ENCODE data around the gene GABRA4.

Gene GABRA4

GRCh38 chr4:46955601-46956000 is 37.8 kb downstream of the GABRA4 start:
- Histone ChIP-seq H3K36me3 (ENCODE audit: insufficient read depth) (no peaks in the 10 kb centered on the region), H3K4me2 (no peak overlapping the region), H4K20me1 (ENCODE audit: insufficient read depth) (no peaks in the 10 kb centered on the region), H3K4me3 (IDR thresholded peaks at IDR 0.05; ENCODE audit: insufficient read depth, low read depth, low read length) (no peak overlapping the region), H3K27me3 (ENCODE audit: insufficient read depth, low read depth) (no peaks in the 10 kb centered on the region), H3K4me1 (ENCODE audit: low read depth, poor library complexity, severe bottlenecking) (no peaks in the 10 kb centered on the region), H3K9ac (no peak overlapping the region), H3K79me2 (ENCODE audit: insufficient read depth, low read depth) (no peaks in the 10 kb centered on the region), H2AFZ (ENCODE audit: low read depth) (no peak overlapping the region), H3K27ac (no peak overlapping the region)
- TF ChIP-seq, protein P1, sequence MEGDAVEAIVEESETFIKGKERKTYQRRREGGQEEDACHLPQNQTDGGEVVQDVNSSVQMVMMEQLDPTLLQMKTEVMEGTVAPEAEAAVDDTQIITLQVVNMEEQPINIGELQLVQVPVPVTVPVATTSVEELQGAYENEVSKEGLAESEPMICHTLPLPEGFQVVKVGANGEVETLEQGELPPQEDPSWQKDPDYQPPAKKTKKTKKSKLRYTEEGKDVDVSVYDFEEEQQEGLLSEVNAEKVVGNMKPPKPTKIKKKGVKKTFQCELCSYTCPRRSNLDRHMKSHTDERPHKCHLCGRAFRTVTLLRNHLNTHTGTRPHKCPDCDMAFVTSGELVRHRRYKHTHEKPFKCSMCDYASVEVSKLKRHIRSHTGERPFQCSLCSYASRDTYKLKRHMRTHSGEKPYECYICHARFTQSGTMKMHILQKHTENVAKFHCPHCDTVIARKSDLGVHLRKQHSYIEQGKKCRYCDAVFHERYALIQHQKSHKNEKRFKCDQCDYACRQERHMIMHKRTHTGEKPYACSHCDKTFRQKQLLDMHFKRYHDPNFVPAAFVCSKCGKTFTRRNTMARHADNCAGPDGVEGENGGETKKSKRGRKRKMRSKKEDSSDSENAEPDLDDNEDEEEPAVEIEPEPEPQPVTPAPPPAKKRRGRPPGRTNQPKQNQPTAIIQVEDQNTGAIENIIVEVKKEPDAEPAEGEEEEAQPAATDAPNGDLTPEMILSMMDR (conservative IDR thresholded peaks at IDR 0.05; ENCODE audit: low read depth, low read length) = no peak

DNA sequence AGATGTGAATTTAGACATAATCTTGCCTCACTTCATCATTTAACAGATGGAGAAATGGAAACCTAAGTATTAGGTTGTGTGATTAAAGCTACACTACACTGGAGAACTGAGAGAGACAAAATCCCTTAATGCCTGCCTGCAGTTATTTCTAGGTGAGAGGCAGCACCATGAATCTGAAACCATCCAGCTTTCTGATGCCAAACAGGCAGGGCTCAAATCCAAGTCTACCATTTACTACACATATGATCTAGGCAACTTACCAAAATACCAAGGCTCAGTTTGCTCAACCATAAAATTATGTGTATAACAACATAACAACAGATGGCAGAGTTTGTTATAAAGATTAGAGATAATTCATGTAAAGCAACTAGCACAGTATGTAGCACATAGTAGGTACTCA is 38.7 kb downstream of the GABRA4 start:
- Histone ChIP-seq H3K4me2 (no peak overlapping the region), H2AFZ (ENCODE audit: low read depth) (no peak overlapping the region), H3K4me1 (ENCODE audit: low read depth, poor library complexity, severe bottlenecking) (no peaks in the 10 kb centered on the region), H3K27ac (no peak overlapping the region), H3K9ac (no peak overlapping the region), H4K20me1 (ENCODE audit: insufficient read depth) (no peaks in the 10 kb centered on the region), H3K36me3 (ENCODE audit: insufficient read depth) (no peaks in the 10 kb centered on the region), H3K4me3 (IDR thresholded peaks at IDR 0.05; ENCODE audit: insufficient read depth, low read depth, low read length) (no peak overlapping the region), H3K27me3 (ENCODE audit: insufficient read depth, low read depth) (no peaks in the 10 kb centered on the region), H3K79me2 (ENCODE audit: insufficient read depth, low read depth) (no peaks in the 10 kb centered on the region)
- TF ChIP-seq, protein P1 (conservative IDR thresholded peaks at IDR 0.05; ENCODE audit: low read depth, low read length) = no peak

- no peaks in the 10 kb centered on the region for H4K20me1 ChIP-seq (ENCODE audit: insufficient read depth)
- TF ChIP-seq, protein P1 (conservative IDR thresholded peaks at IDR 0.05; ENCODE audit: low read depth, low read length) = no peak
- no peak overlapping the region for H3K27ac ChIP-seq
- no peak overlapping the region for H3K4me3 ChIP-seq (IDR thresholded peaks at IDR 0.05; ENCODE audit: insufficient read depth, low read depth, low read length)
- no peaks in the 10 kb centered on the region for H3K27me3 ChIP-seq (ENCODE audit: insufficient read depth, low read depth)
- H3K4me1 ChIP-seq (ENCODE audit: low read depth, poor library complexity, severe bottlenecking) = no peaks in the 10 kb centered on the region
- no peaks in the 10 kb centered on the region for H3K36me3 ChIP-seq (ENCODE audit: insufficient read depth)
- H2AFZ ChIP-seq (ENCODE audit: low read depth) = no peak overlapping the region
- H3K4me2 ChIP-seq = no peak overlapping the region
- H3K79me2 ChIP-seq (ENCODE audit: insufficient read depth, low read depth) = no peaks in the 10 kb centered on the region
- H3K9ac ChIP-seq = no peak overlapping the region
Observed at GRCh38 chr4:46953564-46953963, 39.8 kb downstream of the GABRA4 start.

- no peaks in the 10 kb centered on the region for H3K36me3 ChIP-seq (ENCODE audit: insufficient read depth)
- no peak overlapping the region for H3K4me3 ChIP-seq (IDR thresholded peaks at IDR 0.05; ENCODE audit: insufficient read depth, low read depth, low read length)
- H3K4me2 ChIP-seq = no peak overlapping the region
- no peak overlapping the region for H2AFZ ChIP-seq (ENCODE audit: low read depth)
- no peak overlapping the region for H3K27ac ChIP-seq
- no peaks in the 10 kb centered on the region for H3K27me3 ChIP-seq (ENCODE audit: insufficient read depth, low read depth)
- H3K9ac ChIP-seq = no peak overlapping the region
- no peaks in the 10 kb centered on the region for H3K79me2 ChIP-seq (ENCODE audit: insufficient read depth, low read depth)
- TF ChIP-seq, protein P1 (conservative IDR thresholded peaks at IDR 0.05; ENCODE audit: low read depth, low read length) = no peak
- H3K4me1 ChIP-seq (ENCODE audit: low read depth, poor library complexity, severe bottlenecking) = no peaks in the 10 kb centered on the region
- no peaks in the 10 kb centered on the region for H4K20me1 ChIP-seq (ENCODE audit: insufficient read depth)
Observed at GRCh38 chr4:46952451-46952850, 40.9 kb downstream of the GABRA4 start.

All from KMS-11 (cell line).